GM19395 (cell line): Measurements from ENCODE around the gene KCNJ12.
"Not testable (repeated sequence)": the region's sequence is repeated elsewhere in the genome, so short reads cannot be mapped to it uniquely, and the experiment has no call there.

ENCODE experiments used
- ATAC-seq: cut with Tn5 transposase; IDR thresholded peaks from one replicate; pipeline ENCODE4 v1.9.1; 2021; ENCODE audit warnings: mild to moderate bottlenecking, moderate library complexity; ENCODE audit not compliant: unreplicated experiment

Gene KCNJ12

DNA sequence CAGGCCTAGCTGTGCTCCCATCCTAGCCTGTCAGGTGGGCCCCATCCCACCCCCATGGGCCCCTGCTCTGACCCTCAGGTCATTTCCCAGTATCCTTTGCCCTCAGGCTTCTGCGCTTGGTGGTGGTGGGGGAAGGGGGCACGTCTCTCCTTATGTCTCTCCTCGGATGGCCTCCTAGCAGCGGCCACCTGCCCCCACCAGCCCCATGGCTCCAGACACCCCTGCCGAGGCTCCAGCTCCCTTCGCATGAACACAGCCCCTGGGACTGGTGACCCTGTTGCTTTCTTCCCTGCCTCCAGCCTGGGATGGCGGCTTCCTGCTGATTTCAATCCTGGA is 27.3 kb upstream of the KCNJ12 start:
- ATAC-seq = peak; percentile 6

DNA sequence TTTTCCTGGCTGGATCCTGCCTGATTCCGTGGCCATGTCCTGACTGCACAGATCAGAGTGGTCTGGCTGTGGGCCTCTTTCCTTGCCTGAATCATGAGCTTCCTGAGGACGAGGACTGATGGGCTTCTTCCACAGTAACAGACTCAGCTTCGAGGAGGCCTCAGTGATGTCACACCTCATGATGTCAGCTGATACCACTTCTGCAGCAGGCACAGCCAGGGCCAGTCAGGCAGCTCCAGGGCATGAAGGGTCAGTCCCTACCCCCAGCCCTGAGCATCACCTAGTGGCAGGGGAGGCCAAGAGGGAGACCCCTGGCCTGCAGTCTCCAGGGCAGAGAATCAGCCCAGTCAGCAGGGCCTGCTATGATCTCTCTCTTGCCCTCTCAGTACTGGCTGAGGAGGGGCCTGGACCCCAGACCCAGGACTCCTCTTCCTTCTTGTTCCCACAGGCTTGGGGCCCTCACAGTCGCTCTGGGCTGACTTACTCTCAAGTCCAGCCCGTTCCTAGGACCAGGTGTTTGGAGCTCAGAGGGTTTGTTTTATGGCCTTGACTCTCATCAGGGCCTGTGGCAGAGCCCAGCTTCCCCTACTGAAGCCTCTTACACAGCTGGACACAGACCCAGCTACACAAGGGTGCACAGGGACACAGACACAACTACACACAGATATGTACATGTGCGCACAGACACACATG is 26.7 kb upstream of the KCNJ12 start:
- ATAC-seq = not testable (repeated sequence)

DNA sequence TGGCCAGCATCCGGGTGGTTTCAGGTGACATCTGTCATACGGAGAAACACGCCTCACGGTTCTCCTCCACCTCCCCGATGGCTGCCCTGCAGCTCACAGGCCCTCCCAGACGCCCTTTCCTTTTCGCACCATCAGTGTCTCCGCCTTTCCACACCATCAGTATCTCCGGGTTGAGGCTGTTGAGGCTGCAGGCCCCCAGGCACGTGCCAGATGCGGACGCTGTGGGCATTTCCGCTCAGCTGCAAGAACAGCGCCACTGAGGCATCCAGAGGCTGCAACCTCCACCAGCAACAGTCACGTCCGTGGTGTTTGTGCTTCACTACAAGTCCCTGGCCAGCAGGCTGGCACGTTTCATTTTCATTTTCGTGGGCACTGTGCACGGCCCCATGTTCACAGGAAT is 25.7 kb upstream of the KCNJ12 start:
- not testable (repeated sequence) for ATAC-seq

DNA sequence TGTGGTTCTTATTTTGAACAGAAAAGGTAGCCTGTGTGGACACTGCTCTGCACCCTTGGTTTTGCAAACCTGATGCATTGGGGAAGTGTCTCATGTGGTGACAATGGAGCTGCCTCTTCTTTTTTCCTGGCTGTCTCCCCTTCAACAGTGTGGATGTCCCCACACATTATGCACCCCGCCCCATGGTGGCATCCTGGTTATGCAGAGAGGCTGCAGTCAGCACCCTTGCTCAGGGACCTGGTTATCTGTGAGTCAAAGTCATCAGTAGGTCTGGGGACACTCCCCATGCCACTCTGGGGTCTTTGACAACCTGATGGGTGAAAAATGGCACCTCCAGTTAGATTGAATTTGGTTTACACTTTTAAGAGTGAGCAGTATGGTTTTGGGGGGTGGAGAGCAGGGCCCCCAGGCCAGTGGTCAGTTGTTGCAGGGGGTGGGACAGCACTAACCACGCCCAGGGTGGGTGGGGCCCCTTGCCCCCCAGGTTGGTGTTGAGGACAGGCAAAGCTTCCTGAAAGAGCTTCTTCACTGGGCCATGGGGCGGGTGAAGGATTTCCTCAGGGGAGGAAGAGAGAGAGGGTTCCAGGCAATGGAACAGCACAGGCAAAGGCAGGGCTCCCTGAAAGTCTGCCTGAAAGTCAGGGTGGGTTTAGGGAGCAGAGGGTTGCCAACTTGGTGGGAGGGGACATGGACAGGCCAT is 24.6 kb upstream of the KCNJ12 start:
- ATAC-seq = no peak

DNA sequence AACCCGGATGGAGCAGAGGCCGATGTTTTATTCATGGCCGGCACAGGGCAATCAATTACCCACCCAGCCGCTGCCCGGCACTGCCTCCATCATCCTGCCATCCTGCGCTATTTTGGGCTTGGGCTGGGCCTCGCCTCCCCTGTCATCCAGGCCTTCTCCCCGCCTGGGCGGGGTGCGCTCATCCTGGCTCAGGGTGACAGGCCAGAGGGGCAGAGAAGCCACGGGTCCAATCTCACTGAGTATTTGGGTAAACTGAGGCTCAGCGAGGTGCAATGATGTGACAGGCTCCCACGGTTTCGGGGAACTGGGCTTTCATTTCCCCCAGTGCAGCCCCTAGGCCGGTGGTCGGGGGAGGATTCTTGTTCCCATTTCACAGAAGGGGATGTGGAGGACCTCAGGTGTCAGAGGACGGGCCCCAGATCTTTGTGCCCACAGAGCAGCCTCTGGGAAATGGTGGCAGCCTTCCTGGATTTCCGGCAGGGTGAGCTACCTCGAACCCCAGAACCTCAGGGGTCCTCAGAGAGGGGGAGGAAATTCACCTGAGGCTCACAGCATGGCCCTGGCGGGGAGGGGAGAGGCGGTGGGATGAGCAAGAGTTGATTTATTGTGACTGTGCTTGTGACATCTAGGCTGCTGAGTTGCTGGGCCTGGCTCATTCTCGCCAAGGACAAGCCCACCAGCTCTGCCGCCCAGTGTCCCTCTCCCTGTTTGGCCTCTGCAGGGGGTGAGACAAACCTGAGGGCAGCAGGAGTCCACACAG is 23.8 kb upstream of the KCNJ12 start:
- no peak for ATAC-seq

DNA sequence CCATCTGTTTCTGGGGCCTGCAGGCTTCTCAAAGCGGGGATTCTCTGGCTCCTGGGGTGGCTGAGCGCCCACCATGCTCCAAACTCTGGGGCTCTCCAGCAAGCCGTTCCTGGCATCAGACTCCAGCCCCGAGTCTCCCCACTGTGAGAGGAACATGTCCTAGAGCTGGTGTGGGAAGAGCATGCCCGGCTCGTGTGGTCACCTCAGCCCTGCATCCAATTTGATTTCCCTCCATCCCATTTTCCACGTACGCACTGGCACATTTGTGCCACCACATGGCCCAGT is 23.2 kb upstream of the KCNJ12 start:
- ATAC-seq = no peak

DNA sequence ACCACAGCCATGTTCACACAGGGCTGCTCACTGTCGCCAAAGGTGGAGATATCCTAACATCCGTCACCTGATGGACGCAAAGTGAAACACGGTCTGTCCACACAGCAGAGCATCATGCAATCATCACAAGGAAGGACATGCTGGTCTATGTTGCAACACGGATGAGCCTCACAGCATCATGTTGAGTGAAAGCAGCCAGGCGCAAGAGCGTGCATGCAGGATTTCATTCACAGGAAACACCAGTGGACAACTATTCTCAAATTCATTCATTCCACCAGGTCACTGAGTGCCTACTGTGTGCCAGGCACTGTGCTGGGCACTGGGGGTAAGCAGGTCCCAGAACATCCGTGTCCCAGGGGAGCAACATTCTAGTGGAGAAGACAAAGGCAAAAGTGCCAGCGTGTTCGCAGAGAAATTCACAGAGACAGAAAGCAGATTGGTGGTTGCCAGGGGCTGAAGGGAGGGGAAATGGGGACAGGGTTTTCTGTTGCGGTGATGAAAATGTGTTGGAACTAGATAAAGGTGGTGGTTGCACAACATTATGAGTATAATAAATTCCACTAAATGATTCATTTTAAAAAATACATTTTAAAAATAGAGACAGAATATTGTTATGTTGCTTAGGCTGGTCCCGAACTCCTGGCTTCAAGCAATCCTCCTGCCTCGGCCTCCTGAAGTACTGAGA is 22.7 kb upstream of the KCNJ12 start:
- ATAC-seq = no peak

DNA sequence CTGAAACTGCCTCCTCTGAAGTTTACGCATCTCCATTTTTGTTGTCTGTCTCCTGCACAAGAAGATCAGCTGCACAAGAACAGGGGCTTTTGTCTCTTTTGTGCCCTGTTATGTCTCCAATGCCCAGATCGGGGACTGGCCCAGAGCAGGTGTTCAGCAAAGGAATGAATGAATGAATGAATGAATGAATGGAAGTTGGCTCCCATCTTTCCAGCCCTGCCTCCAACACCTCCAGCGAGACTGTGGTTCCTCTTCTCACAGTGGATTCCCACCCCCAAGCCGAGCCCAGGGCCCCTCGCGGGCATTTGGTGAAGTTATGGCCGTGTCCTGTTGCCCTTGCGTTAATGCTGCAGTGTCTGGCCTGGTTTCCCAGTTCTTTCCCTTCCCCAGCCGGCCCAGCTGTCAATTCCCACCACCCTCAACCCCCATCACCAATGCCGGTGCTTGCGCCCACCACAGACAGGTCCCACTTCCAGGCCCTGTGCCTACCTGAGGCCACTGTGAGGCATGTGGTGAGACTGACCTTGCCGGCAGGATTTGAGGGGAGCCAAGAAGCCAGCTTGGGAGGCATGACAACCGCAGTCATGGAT is 21.3 kb upstream of the KCNJ12 start:
- no peak for ATAC-seq

DNA sequence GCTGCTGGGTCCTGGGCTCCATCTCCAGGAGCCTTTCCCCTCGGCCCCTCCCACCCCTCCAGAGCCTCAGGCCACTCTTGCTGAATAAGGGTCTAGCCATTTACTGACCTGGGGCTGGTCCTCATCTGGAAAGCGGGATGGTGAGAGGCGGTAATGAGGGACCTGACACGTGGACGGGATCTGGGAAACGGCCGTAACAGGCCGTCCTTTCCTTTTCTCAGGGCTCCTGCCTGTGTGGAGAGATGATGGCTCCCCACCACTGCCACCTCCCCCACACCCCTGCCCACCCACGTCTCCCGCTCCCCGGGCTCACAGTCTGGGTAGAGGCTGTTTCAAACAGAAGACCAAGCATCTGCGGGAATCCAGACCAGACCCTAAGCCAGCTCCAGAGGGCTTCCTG is 20.6 kb upstream of the KCNJ12 start:
- ATAC-seq = no peak

DNA sequence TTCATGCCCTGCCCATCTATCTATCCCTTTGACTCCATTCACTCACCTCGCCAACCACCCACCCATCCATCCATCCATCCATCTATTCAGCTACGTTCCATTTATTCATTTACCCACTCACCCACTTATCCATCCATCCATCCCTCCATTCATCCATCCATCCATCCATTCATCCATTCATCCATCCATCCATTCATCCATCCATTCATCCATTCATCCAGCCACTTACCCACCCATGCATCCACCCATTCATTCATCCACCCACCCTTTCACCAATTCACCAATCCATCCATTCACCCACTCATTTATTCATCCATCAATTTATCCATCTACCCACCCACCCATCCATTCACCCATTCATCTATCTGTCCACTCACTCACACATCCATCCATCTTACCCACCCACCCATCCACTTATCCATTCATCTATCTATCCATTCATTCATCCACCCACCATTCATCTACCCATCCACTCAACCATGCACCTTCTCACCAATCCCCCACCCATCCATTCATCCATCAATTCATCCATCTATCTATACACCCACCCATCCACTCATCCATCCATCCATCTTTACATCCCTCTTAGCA is 19.5 kb upstream of the KCNJ12 start:
- ATAC-seq = no peak

DNA sequence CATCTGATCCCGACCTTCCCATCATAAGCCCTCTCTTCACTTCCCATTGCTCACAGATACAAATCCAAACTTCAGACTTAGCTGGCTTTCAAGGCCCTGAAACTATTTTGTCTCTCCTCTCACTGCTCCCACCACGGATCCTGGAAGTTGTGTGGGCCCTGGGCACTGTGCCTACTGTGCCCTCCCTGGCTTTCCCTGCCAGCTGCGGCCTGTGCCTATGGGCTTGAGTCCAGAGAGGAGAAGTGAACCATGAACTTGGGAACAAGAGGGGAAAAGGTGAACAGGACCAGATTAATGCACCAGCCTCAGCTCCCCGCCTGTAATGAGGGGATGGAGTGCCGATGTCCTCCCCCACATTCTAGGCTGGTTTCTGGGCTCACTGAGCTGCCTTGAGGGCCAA is 18.9 kb upstream of the KCNJ12 start:
- no peak for ATAC-seq

DNA sequence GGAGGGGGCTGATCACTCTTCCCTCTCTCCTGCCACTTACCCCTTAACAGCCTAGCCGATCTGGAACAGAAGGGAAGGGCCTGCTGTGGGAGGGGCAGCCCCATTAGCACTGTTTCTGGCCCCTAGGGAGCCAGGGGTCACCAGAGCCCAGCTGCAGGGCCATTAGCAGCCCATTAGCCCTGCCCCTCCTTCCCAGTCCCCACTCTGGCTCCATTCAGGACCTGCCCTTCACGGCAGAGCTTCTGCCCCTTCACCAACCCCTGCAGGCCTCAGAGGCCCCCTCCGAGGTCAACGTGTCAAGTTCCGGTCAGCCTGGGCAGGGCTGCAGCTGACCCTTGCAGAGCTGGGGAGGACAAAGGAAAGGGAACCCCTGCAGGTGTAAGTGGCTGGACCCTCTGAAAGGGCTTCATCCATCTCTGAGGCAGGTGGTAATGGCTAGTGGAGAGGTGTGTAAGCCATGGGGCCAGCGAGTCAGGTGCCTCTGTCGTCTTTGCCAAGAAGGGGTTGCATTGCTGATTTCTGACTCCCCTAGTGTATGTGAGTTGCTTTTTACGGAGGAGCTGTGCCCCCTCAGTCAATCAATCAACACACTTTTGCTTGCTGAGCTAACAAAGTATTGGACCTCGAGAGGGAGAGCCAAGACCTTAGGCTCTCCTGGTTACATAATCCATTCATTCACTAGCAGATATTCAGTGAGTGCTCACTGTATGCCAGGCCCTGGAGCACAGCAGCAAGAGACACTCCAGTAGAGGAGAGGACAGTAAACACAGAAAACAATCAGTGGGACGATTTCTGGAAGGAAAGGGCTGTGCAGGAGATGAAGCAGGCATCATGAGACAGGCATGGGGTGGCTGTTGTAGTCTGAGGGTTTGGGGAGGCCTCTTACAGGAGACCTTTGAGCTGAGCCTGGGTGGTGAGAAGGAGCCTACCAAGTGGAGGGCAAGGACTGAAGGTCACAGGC is 18.2 kb upstream of the KCNJ12 start:
- no peak for ATAC-seq

DNA sequence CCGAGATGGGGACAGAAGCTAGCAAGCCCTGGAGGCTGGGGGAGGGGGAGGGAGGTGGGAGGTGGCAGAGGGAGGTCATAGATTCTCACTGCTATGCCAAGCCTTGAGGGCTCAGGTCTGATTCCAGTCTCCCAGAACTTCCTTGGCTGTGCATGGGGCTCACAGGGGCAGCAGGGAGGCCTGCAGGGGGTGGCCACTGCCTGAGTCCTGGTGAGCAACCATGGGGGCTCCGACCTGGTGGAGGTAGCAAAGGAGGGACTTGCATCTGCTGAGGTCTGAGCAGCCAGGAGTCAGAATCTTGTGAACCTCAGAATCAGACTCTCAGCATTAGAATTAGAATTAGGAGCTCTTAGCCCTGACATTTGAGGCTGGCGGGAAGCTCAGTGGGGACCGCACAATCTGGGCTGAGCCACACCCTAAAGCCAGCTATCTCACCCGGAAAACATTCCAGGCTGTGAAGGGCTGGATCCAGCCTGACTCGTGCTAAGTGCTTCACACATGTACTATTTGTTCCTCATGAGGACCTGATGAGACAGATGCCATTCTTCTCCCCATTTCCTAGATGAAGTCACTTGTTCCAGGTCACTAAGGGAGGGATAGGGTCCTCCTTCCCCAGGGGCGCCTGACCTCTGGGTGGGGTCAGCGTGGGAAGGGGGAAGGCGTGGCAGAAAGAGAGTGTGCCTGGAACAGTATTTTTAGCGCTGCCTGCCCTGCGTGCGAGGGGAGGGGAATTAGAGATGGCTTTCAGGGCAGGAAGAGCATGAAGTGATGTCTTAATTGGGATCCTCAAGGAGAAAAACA is 17.3 kb upstream of the KCNJ12 start:
- no peak for ATAC-seq

DNA sequence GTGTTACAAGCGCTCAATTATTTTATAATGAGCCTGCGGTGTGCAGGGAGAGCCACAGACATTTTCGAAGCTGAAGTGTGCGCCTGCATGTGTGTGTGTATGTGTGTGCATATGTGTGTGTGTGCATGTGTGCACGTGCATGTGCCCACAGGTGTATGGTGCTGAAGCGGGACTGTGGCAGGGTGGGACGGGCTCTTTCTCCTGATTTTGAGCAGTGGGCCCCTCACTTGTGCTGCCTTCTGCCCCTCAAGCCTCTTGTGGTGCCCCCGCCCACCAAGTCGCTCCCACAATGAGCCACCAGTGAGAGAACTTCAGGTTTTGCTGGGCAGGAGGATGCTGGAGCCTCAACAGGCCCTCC is 16.7 kb upstream of the KCNJ12 start:
- ATAC-seq = no peak

DNA sequence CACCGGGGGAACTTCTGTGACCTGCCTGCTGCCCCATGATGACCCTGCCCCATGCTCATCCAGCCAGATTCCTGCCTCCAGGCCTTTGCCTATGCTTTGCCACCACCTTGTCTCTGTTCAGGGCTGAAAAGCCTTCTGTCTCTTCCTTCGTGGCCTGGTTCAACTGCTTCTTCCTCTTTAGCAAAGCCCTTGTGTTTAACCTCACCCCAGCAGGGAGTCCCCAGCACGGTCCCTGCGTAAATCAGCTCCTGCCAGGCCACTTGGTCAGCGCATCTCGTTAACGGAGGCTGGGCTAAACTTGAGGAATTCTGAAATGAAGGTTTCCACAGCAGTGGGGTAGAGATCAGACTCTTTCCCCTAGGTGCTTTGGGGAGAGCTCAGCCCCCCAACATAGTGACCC is 16.1 kb upstream of the KCNJ12 start:
- ATAC-seq = no peak

DNA sequence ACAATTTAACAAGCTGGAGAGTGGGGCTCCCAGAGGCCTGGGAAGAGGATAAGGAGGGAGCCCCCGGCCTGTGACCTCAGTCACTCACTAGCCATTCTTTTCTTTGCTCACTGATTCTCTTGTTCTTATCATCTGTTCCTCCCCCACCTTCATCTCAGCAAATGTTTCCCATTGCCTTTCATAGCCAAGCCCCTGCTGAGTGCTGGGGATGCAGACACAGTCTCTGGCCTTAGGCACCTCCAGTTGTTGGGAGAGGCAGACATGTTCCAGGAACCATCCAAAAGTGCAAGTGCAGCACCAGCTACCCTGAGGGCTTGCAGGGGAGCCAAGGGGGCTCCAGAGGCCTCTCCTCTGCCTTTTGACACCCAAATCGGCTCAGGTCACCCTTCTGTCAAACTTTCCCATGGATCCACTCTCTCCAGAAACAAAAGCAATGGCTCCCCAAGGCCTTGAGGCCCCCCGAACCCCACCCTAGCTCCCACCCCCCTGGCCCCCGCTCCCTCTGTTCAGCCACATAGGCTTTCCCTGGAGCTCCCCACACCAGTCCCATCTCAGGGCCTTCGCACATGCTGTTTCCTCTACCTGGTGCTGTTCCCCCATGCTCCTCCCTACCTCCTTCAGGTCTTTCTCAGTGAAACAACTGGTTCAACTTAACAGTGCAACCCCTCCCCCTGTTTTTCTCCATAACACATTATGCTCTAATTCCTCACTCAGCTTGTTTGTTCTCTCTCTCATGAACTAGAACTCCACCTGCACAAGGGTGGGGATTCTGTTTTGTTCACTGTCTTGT is 14.9 kb upstream of the KCNJ12 start:
- no peak for ATAC-seq

DNA sequence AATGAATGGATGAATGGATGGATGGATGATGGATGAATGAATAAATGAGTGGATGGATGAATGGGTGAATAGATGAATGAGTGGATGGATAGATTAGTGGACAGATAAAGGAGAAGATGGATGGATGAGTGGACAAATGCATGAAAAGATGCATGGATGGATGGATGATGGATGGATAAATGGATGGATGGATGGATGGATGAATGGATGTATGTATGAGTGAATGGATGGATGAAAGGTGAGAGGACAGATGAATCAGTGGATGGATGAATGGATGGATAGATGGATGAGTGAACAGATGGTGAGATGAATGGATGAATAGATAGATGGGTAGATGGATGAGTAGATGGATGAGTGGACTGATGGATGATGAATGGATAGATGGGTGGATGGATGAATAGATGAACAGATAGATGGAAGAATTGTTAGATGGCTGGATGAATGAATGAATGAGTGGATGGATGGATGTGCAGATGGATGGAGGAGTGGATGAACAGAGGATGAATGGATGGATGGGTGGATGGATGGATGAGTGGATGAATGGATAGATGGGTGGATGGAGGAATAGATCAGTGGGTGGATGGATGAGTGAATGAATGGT is 13.7 kb upstream of the KCNJ12 start:
- no peak for ATAC-seq
